ENCODE results near the gene AMN.

The AMN gene

GRCh38 chr14:102882226-102882906, 40.1 kb upstream of the AMN start:
- DNase-seq (ENCODE audit: extremely low read depth, low read depth): no peak
- TF ChIP-seq CTCF (IDR thresholded peaks at IDR 0.05; ENCODE audit: low read depth, low read length): no peak

- no peak for DNase-seq (ENCODE audit: extremely low read depth, low read depth)
- no peak for TF ChIP-seq CTCF (IDR thresholded peaks at IDR 0.05; ENCODE audit: low read depth, low read length)
Observed at GRCh38 chr14:102883089-102883541, 39.3 kb upstream of the AMN start.

GRCh38 chr14:102883554-102883953, 38.9 kb upstream of the AMN start:
- no peak for DNase-seq (ENCODE audit: extremely low read depth, low read depth)
- TF ChIP-seq CTCF (IDR thresholded peaks at IDR 0.05; ENCODE audit: low read depth, low read length): no peak

GRCh38 chr14:102885737-102886447, 36.6 kb upstream of the AMN start:
- no peak for TF ChIP-seq CTCF (IDR thresholded peaks at IDR 0.05; ENCODE audit: low read depth, low read length)
- no peak for DNase-seq (ENCODE audit: extremely low read depth, low read depth)

GRCh38 chr14:102888748-102889147, 33.7 kb upstream of the AMN start:
- no peak for TF ChIP-seq CTCF (IDR thresholded peaks at IDR 0.05; ENCODE audit: low read depth, low read length)
- no peak for DNase-seq (ENCODE audit: extremely low read depth, low read depth)

- no peak for TF ChIP-seq CTCF (IDR thresholded peaks at IDR 0.05; ENCODE audit: low read depth, low read length)
- DNase-seq (ENCODE audit: extremely low read depth, low read depth): no peak
Observed at GRCh38 chr14:102889615-102890014, 32.8 kb upstream of the AMN start.

GRCh38 chr14:102891111-102891510, 31.4 kb upstream of the AMN start:
- no peak for TF ChIP-seq CTCF (IDR thresholded peaks at IDR 0.05; ENCODE audit: low read depth, low read length)
- no peak for DNase-seq (ENCODE audit: extremely low read depth, low read depth)

Data from AG09319 (cell line).